GM21529 (cell line): ENCODE measurements around the gene DNAH6.

Experiments used
- ATAC-seq: cut with Tn5 transposase; IDR thresholded peaks from one replicate; pipeline ENCODE4 v1.9.1; 2021; ENCODE audit not compliant: unreplicated experiment

The DNAH6 gene

DNA sequence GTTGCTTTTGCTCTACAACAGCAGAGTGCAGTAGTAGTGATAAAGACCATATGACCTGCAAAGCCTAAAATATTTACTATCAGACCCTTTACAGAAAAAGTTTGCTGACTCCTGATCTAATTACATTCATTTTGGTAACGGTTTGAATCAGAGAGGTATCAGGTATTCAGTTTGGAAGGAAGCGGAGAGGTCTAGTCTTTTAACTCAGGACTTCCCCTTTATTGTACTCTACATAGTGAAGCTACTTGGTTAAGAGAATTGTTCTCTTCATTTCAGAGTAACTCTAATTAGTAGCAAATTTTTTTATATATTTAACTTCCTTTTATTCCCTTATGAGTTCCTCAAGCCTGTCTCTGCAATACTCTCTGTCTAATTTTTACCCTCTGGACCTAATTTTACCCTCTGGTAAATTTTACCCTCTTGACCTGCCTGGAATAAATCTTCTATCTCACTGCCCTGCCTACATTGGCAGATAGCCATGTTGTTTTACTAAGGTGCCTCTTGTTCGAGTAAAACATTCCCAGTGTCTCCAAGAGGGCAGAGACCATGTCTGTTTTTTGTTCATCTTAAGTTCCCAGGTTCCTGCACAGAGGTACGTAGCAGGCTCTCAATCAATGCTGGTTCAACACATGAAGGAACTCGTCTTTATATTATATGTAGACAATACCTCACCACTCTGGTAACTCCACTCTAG lies 170.6 kb downstream of the DNAH6 start:
- ATAC-seq, result no peak

DNA sequence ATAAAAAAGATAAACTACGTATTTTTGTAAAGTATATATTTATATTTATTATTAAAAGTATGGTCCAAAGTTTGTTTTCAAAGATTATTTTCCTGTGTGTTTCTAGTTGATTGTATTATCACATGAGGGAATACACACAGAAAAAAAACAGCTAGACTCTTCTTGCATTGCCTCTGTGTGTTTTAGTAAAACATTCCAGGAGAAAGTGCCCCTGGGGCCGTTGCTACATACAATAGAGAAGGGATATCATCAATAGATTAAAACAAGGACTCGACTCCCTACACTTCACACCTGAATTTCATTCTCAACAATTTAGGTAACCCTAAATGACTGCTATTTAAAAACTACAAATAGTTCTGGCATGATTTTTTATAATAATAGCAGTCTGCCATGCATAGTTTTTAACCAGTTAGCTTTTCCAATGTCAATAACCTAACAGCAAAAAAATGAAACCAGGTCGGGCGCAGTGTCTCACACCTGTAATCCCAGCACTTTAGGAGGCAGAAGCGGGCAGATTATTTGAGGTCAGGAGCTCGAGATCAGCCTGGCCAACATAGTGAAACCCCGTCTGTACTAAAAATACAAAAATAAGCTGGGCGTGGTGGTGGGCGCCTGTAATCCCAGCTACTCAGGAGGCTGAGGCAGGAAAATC lies 171.3 kb downstream of the DNAH6 start:
- ATAC-seq, result no peak

DNA sequence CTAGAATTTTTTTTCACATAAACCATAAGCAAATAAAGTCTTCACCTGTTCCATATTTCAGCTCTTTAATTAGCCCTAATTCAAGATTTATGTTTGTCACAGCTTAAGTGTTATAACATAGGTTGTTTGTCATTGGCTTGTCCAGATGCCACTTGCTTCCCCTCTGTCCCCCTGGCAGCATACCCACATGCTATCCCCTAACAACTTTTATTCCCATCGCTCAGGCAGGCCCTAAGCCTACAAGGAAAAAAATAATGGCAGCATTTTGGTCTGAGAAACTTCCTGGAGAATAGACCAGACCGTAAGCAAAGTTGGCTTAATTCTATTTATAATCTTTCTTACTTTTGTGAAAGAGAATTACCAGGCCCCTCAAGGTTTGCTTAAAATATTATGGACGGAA lies 173.9 kb downstream of the DNAH6 start:
- ATAC-seq, result no peak

DNA sequence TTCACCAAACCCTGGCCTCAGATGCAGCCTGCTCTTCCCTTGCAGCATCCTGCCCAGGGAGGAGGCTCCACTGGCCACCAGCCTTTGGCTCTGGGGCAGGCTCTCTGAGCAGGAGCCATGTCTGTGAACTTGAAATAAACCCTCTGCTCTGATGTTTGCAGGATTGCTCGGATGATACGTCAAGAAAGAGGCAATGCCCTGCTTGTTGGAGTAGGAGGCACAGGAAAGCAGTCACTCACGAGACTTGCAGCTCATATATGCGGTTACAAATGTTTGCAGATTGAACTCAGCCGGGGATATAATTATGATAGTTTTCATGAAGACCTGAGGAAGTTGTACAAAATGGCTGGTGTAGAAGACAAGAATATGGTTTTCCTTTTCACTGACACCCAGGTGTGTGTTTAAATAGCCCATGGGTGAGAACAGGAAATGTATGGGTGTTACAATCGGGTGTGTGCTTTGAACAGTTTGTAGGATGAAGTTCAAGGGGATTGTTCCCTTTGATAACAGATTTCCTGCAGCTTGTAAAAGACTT lies 177.9 kb downstream of the DNAH6 start:
- ATAC-seq, result no peak

DNA sequence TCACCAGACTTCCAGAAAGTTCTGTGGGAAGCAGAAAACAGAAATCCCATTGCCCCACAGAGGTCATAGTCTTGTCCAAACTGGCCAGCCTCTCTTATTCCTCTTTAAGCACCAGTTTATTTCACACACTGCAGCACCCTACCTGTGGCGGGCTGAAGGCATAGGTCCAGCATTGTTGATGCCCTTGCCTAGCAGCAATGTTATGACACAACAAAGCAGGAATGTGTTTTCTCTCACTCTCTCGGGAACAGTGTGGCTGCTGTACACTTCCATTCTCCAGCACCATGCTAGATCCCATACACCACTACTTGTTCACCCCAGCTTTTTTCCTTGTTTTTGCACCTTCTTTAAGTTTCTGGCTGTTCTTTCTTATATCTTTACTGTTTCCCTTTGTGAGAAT lies 181.6 kb downstream of the DNAH6 start:
- ATAC-seq, result no peak

- no peak for ATAC-seq
These were observed 183.7 kb downstream of the DNAH6 start for GRCh38 chr2:84700006-84700405.

DNA sequence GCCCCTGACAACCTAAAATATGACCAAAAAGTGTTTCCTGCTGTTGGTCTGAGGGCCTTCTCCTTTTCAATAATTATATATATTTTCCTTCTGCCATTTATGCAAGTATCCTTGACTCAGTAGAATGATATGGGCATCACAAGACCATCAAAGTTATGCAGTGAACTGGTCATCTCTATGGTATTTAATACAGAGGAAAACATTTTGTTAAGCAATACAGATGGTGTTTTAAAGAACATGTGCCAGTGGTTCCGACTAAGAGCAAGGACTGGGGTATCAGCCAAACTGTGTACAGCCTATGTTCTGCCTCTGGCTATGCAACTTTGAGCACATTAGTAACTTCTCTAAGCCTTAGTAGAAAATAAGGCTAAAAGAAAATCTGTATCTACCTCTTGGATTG lies 185.6 kb downstream of the DNAH6 start:
- ATAC-seq, result no peak

DNA sequence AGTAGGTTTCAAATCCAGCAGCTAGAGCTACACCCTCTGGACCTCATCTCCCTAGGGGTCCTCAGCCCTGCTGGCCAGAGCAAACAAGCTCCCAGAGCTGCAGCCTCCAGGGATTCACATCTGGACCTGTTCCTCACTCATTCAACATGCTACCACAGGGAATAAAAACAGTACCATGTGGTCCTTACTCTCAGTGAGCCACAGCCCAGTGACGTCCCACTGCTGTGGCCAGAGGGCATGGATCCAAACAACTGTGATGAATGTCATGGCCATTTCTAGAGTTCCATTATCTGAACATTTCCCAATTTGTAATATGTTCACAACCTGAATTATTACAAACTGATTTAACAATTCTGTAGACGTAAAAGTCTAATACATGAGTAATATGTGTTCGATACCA lies 186.6 kb downstream of the DNAH6 start:
- no peak for ATAC-seq

- no peak for ATAC-seq
These were observed 187.5 kb downstream of the DNAH6 start for GRCh38 chr2:84703831-84704230.

DNA sequence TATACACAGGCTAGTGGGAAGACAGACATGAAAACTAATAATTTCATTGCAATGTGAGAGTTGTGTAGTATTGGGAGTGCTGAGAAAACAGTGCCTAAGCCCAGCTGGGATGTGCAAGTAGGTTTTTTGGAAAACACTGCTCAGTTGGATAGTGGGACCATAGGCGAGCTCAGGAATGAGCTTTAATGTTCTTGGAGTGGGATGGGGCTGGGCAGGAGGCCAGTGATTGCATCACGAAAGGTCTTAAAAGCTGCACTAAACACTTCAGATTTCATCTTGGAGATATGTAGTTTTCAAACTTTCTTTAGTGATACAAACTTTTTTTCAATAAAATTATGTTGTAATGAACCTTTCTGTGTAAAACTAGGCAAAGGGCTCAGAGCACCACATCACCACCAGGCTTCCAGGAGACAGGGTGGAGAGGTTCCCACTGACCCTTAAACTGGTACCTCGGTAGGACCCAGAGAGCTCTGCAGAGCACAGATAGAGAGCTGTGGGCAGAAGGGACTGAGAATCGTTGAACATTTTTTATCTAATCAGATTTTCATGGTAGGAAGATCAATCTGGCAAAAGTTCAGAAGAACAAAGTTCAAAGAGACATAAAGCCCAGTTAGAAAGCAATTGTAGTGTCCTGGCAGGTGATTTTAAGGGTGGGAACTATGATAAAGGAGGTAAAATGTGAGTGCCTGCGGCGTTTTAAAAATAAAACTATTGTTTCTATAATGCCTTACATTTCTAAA lies 188.4 kb downstream of the DNAH6 start:
- ATAC-seq, result no peak

- ATAC-seq, result no peak
These were observed 189.6 kb downstream of the DNAH6 start for GRCh38 chr2:84705858-84706257.

GRCh38 chr2:84708442-84708841 lies 192.1 kb downstream of the DNAH6 start:
- no peak for ATAC-seq

DNA sequence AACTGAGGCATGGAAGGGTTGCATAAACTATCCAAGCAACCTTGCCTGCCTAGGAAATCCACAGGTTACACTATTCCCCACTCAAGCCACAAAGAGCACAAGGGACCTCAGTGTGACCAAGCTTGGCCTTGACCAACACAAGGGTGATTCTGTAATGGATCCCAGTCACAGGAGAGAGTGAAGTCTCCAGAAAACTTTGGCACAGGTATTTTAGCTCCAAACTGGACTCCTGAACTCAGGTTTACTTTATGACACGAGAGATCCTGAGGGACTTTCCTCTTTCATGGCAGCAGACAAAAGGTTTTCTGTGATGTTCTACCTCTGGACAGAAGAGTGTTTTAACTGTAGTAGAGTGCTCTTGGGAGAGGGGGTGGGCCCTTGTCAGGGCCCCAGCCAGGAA lies 195.4 kb downstream of the DNAH6 start:
- ATAC-seq, result no peak

- no peak for ATAC-seq
These were observed 197.1 kb downstream of the DNAH6 start for GRCh38 chr2:84713441-84713840.

DNA sequence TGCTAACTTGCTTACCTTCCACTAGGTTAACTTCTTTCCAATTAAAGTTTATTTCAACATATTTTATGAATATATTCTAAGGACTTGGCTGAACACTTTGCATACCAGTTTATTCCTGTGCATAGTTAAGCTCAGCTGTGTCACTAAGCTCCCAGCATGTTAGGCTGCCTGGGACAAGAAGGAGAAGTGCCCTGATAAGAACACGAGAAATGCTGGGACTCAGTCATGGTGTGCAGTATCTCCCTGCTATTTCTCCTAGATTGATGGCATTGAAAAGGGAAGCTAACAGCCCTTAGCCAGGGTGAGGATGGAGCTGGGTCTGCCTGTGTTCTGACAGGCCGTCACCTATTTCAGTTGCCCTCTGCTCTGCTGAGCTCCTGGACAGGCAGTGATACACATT lies 200.3 kb downstream of the DNAH6 start:
- ATAC-seq, result no peak

DNA sequence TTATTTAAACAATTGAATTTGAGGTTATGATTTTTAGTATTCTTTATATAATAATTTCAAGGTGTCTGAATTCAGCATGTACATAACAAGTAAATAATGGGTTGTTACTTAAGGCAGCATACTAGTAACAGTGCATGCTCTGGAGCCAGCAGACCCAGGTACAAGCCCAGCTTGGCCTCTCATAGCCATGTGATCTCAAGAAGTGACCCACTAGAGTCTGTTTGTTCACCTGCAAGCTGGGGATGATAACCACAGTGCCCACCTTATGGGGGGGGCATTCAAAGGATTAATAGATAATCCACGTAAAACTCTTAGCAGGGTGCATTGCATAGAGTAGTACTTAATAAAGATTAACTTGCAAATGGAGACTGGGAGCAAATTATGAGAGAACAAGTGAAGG lies 201.0 kb downstream of the DNAH6 start:
- ATAC-seq, result no peak

GRCh38 chr2:84719434-84719833 lies 203.1 kb downstream of the DNAH6 start:
- ATAC-seq, result no peak

GRCh38 chr2:84723831-84724230 lies 207.5 kb downstream of the DNAH6 start:
- no peak for ATAC-seq

DNA sequence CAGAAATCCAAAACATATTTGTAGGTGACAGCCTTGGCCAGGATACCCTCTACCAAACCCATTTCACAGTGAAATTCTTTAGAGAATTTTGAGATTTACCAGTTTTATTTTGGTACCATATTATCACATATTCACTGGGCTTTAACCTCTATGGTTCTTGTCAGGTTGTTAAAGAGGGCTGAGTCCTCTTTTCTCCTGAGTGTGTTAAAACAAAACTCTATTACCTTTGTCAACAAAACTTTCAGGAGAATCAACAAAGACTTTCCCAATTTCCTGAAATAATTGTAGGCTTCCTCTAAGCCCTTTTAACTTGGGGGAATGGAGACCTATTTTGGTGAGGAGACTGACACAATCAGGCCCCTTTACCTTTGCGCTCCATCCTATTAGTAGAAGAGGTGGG lies 209.4 kb downstream of the DNAH6 start:
- no peak for ATAC-seq

DNA sequence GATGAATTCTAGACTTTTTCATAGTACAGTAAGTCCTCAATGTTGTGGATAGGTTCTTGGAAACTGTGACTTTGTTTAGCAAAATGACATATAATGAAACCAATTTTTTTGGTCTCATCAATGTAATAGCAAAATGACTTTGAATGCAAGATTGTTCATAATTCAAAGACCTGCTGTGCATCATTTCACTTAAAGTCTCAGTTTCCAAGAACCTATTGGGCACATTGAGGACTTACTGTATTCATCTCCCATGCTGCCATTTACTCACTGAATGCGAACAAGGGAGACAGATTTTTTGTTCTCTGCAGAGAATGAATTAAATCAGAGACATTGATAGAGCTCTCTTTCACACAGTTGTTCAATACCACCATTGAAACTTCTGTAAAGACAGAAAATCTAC lies 211.0 kb downstream of the DNAH6 start:
- ATAC-seq, result no peak

GRCh38 chr2:84729224-84729623 lies 212.9 kb downstream of the DNAH6 start:
- no peak for ATAC-seq

DNA sequence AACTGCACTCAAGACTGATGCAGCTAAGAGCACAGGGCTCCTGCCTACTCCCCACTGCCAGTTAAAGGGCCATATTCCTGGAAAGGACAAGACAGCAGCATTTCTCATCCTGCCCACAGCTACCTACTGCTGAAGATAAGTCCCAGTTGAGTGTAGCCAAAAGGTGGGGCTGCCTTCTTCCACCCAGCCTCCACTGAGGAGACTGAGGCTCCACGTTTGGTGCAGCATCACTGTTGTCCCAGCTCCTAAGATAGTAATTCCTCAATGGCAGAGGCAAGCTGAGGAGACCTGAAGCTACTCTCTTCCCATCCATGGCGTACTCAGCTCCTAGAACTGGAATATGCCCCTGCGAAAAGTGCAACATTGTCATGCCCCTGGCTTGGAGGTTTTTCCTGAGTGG lies 214.9 kb downstream of the DNAH6 start:
- ATAC-seq, result no peak
